ENCODE results near the gene TCP11L2. TPM values are rescaled to one million over a fixed set of nuclear protein-coding genes. Genes with fewer than 3 reads are reported as not detected.
"Not testable (repeated sequence)": the region's sequence is repeated elsewhere in the genome, so short reads cannot be mapped to it uniquely, and the experiment has no call there.

Gene TCP11L2
- total RNA-seq, 3 donors from 2014 or later (not counting 1 experiment from before 2014, with no cell fraction given), result 68.8 to 97.7 (median 71.1) TPM

DNA sequence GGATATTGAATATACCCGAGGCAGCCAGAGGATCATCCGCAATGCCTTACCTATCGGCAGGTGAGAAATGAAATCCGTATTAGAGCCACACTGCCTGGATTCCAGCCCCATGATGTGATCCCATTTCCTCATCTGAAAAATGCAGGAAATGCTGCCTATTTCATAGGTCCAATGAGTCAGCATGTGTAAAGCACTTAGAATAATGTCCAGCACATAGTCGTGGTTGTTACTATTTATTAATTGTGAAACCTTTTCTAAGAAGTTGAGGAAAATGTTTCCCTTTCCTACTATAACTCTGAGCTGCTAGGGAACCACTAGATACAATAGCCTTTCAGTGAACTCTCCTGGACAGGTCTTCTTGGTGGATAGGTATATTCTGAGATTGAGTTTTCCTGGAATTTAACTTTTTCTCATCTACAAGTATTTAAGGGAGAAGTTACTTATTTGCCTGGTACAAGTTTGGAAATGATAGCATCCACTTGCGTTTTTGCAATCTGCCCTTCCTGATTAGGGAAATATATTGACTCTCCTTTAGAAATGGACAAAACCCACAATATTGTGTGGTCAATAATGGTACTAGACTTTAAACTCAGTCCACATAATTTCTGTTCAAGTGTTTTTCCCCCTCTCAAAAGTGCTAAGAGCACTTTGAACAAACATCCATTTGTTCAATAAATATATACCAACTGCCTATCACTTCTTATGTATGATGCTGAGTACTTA is 67.3 kb downstream of the TCP11L2 start:
- intact Hi-C loops (cut with micrococcal nuclease), result no loop called here
- H3K9me3 Mint-ChIP-seq, result no peaks in the 10 kb centered on the region
- ATAC-seq (no peak), DNase-seq (no peak)
- peaks cover 16% of the 10 kb centered on the region for H3K36me3 ChIP-seq (ENCODE audit: control insufficient read depth, insufficient read depth, low read length)
- no peak overlapping the region for H3K27ac ChIP-seq (ENCODE audit: low read length)
- no peak overlapping the region for H3K4me3 Mint-ChIP-seq
- H3K27me3 ChIP-seq (ENCODE audit: control insufficient read depth, insufficient read depth, low read length), result no peaks in the 10 kb centered on the region
- H3K4me3 ChIP-seq (ENCODE audit: low read length), result no peak overlapping the region
- 78% methylated on average over 6 of the region's 6 CpGs for WGBS (ENCODE audit: insufficient coverage)
- no peak overlapping the region for H3K27ac Mint-ChIP-seq
- H3K4me1 ChIP-seq (ENCODE audit: control insufficient read depth, insufficient read depth, low read length), result no peaks in the 10 kb centered on the region
- no peaks in the 10 kb centered on the region for H3K27me3 Mint-ChIP-seq (ENCODE audit: low read depth in 2 of 2)
- H3K4me1 Mint-ChIP-seq, result no peaks in the 10 kb centered on the region
- no peaks in the 10 kb centered on the region for H3K9me3 ChIP-seq (ENCODE audit: control insufficient read depth, insufficient read depth, low read length)
- peaks cover 8% of the 10 kb centered on the region for H3K36me3 Mint-ChIP-seq
- TF ChIP-seq, protein P1, sequence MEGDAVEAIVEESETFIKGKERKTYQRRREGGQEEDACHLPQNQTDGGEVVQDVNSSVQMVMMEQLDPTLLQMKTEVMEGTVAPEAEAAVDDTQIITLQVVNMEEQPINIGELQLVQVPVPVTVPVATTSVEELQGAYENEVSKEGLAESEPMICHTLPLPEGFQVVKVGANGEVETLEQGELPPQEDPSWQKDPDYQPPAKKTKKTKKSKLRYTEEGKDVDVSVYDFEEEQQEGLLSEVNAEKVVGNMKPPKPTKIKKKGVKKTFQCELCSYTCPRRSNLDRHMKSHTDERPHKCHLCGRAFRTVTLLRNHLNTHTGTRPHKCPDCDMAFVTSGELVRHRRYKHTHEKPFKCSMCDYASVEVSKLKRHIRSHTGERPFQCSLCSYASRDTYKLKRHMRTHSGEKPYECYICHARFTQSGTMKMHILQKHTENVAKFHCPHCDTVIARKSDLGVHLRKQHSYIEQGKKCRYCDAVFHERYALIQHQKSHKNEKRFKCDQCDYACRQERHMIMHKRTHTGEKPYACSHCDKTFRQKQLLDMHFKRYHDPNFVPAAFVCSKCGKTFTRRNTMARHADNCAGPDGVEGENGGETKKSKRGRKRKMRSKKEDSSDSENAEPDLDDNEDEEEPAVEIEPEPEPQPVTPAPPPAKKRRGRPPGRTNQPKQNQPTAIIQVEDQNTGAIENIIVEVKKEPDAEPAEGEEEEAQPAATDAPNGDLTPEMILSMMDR (IDR thresholded peaks at IDR 0.05), result no peak

DNA sequence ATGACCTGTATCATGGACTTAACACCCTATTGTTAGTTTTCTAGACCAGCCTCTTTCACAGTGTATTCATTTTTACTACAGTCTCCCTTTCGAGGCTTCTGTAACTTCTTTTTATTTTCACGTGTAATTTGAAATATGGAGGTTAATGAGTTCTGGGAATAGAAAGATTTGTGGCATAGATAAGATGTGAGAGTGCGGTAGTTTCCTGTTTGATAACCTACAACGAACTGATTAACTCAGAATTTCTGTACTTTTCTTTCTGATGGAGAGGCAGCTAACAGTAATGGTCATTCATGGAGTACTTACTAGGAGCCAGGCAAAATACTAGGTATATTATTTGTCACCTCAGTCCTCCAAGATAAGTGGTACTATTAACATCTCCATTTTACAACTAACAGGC is 76.3 kb downstream of the TCP11L2 start:
- WGBS (ENCODE audit: insufficient coverage), result 30% methylated on average over 3 of the region's 4 CpGs
- no peak overlapping the region for H3K27ac ChIP-seq (ENCODE audit: low read length)
- TF ChIP-seq, protein P1 (IDR thresholded peaks at IDR 0.05), result no peak
- no peaks in the 10 kb centered on the region for H3K4me1 ChIP-seq (ENCODE audit: control insufficient read depth, insufficient read depth, low read length)
- H3K4me3 Mint-ChIP-seq, result no peak overlapping the region
- H3K27me3 Mint-ChIP-seq (ENCODE audit: low read depth in 2 of 2), result no peaks in the 10 kb centered on the region
- H3K9me3 ChIP-seq (ENCODE audit: control insufficient read depth, insufficient read depth, low read length), result no peaks in the 10 kb centered on the region
- DNase-seq (no peak), ATAC-seq (no peak)
- H3K4me3 ChIP-seq (ENCODE audit: low read length), result no peak overlapping the region
- no peaks in the 10 kb centered on the region for H3K36me3 Mint-ChIP-seq
- H3K27me3 ChIP-seq (ENCODE audit: control insufficient read depth, insufficient read depth, low read length), result no peaks in the 10 kb centered on the region
- peaks cover 18% of the 10 kb centered on the region for H3K36me3 ChIP-seq (ENCODE audit: control insufficient read depth, insufficient read depth, low read length)
- H3K27ac Mint-ChIP-seq, result no peak overlapping the region
- intact Hi-C loops (cut with micrococcal nuclease), result no loop called here
- no peaks in the 10 kb centered on the region for H3K9me3 Mint-ChIP-seq
- peaks cover 6 to 9% of the 10 kb centered on the region in 2 donors for H3K4me1 Mint-ChIP-seq

DNA sequence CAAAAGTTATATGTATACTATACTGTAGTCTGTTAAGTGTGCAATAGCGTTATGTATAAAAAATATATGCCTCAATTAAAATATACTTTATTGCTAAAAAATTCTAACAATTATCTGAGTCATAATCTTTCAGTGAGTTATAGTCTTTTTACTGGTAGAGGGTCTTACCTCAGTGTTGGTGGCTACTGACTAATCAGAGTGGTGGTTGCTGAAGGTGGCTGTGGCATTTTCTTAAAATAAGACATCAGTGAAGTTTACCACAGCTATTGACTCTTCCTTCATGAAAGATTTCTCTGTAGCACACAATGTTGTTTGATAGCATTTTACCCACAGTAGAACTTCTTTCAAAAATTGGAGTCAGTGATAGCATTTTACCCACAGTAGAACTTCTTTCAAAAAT is 78.4 kb downstream of the TCP11L2 start:
- WGBS (ENCODE audit: insufficient coverage), result no CpG with 5 or more reads among the region's 1 CpG
- Mint-ChIP-seq H3K27me3 (ENCODE audit: low read depth in 2 of 2) (no peaks in the 10 kb centered on the region), H3K36me3 (no peaks in the 10 kb centered on the region), H3K27ac (no peak overlapping the region), H3K4me3 (no peak overlapping the region), H3K9me3 (no peaks in the 10 kb centered on the region), H3K4me1 (peaks cover 6 to 9% of the 10 kb centered on the region in 2 donors)
- intact Hi-C loops (cut with micrococcal nuclease), result no loop called here
- TF ChIP-seq, protein P1 (IDR thresholded peaks at IDR 0.05), result no peak
- no peak for ATAC-seq
- Histone ChIP-seq H3K4me3 (ENCODE audit: low read length) (no peak overlapping the region), H3K4me1 (ENCODE audit: control insufficient read depth, insufficient read depth, low read length) (no peaks in the 10 kb centered on the region), H3K27ac (ENCODE audit: low read length) (no peak overlapping the region), H3K27me3 (ENCODE audit: control insufficient read depth, insufficient read depth, low read length) (no peaks in the 10 kb centered on the region), H3K9me3 (ENCODE audit: control insufficient read depth, insufficient read depth, low read length) (no peaks in the 10 kb centered on the region), H3K36me3 (ENCODE audit: control insufficient read depth, insufficient read depth, low read length) (peaks cover 21% of the 10 kb centered on the region)
- no peak for DNase-seq

DNA sequence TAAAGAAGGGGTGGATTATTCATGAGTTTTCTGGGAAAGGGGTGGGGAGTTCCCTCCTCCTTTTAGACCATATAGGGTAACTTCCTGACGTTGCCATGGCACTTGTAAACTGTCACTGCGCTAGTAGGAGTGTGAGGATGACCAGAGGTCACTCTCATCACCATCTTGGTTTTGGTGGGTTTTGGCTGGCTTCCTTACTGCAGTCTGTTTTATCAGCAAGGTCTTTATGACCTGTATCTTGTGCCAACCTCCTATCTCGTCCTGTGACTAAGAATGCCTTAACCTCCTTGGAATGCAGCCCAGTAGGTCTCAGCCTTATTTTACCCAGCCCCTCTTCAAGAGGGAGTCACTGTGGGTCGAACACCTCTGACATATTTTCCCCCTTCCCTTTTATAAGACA is 79.3 kb downstream of the TCP11L2 start:
- H3K4me3 ChIP-seq (ENCODE audit: low read length); H3K27me3 Mint-ChIP-seq (ENCODE audit: low read depth in 2 of 2); H3K36me3 Mint-ChIP-seq; H3K27me3 ChIP-seq (ENCODE audit: control insufficient read depth, insufficient read depth, low read length); DNase-seq; ATAC-seq; H3K4me1 ChIP-seq (ENCODE audit: control insufficient read depth, insufficient read depth, low read length); H3K4me3 Mint-ChIP-seq; H3K4me1 Mint-ChIP-seq; H3K9me3 Mint-ChIP-seq; H3K9me3 ChIP-seq (ENCODE audit: control insufficient read depth, insufficient read depth, low read length); H3K27ac ChIP-seq (ENCODE audit: low read length); intact Hi-C loops (cut with micrococcal nuclease); H3K27ac Mint-ChIP-seq: not testable (repeated sequence)
- 93% methylated on average over 3 of the region's 4 CpGs for WGBS (ENCODE audit: insufficient coverage)
- H3K36me3 ChIP-seq (ENCODE audit: control insufficient read depth, insufficient read depth, low read length), result peaks cover 19% of the 10 kb centered on the region
